ENCODE data around the gene PIH1D1. TPM values are rescaled to one million over a fixed set of nuclear protein-coding genes. Genes with fewer than 3 reads are reported as not detected.

The PIH1D1 gene
- total RNA-seq, 1 donor: 80.6 TPM

DNA sequence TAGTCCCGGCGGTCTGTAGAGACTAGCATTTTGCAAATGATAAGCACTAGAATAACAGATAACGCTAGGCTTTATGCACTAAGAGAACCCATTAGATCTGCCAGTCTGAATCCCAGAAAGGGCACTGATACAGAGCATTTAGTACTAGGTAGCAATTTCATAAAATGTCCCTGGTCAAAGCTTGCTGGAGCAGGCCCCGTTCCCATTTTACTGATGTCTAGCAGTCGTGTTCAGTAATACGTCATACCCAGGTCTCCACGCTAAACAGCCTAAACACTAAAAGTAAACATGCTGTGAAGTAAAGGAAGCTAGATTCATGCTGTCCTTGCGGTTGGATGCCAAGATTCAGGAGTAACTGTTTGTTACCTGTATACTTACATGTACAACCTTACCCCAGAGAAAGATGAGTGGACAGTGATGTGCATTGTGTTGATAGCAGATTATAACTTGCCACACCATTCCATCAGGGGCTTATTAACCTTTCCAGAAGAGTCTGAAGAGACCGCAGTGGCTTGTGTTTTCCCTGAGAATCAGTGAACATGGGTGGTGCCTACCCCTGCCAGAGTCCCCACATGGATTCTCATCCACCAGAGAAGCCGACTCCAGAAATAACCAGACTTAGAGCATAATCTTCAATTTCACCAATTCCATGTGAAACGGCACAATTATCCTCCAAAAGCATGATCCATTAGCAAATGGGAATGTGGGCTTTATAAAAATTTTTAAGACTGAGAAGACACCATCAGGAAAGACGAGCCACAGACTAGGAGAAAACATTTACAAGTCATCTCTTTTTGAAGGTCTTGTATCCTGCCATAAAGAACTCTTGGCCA lies 41.2 kb upstream of the PIH1D1 start:
- peak; percentile 42 for DNase-seq (ENCODE audit: low read depth)
- no peak overlapping the region for H3K4me3 ChIP-seq (ENCODE audit: low read depth, low read length)
- no peak for TF ChIP-seq CTCF (IDR thresholded peaks at IDR 0.05; ENCODE audit: insufficient read depth, low read length)

DNA sequence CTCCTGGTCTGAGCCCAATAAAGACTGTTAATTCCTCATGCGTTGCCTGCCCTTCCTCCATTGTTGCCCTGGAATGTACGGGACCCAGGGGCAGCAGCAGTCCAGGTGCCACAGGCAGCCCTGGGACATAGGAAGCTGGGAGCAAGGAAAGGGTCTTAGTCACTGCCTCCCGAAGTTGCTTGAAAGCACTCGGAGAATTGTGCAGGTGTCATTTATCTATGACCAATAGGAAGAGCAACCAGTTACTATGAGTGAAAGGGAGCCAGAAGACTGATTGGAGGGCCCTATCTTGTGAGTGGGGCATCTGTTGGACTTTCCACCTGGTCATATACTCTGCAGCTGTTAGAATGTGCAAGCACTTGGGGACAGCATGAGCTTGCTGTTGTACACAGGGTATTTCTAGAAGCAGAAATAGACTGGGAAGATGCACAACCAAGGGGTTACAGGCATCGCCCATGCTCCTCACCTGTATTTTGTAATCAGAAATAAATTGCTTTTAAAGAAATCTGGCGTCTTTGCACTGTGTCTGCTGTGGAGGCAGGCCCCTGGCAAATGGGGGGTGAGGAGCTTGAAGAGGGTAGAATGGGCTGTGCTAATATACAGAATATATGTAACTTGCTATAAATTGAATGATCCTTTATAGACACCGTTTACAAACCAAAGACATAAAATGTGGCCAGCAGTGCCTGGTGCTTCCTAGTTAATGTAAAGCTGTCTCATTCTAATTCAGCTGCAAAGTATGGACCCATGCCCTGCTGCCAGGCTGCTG lies 40.4 kb upstream of the PIH1D1 start:
- DNase-seq (ENCODE audit: low read depth): no peak
- no peak for TF ChIP-seq CTCF (IDR thresholded peaks at IDR 0.05; ENCODE audit: insufficient read depth, low read length)
- H3K4me3 ChIP-seq (ENCODE audit: low read depth, low read length): no peak overlapping the region

- DNase-seq (ENCODE audit: low read depth): no peak
- no peak for TF ChIP-seq CTCF (IDR thresholded peaks at IDR 0.05; ENCODE audit: insufficient read depth, low read length)
- H3K4me3 ChIP-seq (ENCODE audit: low read depth, low read length): no peak overlapping the region
These were observed 39.6 kb upstream of the PIH1D1 start for GRCh38 chr19:49491030-49491803.

DNA sequence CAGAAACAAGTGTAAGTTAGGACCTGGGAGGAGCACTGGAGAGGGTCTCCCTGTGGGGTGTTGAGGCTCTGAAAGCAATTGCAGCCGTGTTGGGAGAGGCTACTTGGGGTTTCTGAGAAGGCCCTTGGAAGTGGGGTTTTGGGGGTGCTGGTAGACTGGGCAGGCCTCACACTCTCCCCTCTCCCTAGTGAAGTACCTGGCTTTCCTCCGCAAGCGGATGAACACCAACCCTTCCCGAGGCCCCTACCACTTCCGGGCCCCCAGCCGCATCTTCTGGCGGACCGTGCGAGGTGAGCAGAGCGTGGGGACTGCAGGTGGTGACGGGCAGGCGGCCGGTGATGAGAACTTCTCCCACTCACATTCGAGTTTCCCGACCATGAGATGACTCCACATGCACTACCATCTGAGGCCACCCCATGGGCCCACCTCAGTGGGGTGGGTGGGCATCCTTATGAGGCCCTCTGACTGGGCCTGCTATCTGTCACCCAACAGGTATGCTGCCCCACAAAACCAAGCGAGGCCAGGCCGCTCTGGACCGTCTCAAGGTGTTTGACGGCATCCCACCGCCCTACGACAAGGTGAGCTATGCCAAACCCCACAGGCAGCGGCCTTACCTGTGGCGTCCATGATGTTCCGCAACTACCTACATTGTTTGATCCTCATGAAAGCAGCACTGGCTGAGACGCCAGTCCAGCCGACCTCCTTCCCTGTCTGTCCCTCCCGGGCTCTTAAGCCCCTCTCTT lies 38.8 kb upstream of the PIH1D1 start:
- H3K4me3 ChIP-seq (ENCODE audit: low read depth, low read length): peak overlapping the region; percentile 97
- TF ChIP-seq CTCF (IDR thresholded peaks at IDR 0.05; ENCODE audit: insufficient read depth, low read length): no peak
- DNase-seq (ENCODE audit: low read depth): no peak

- DNase-seq (ENCODE audit: low read depth): no peak
- TF ChIP-seq CTCF (IDR thresholded peaks at IDR 0.05; ENCODE audit: insufficient read depth, low read length): no peak
- peak overlapping the region; percentile 97 for H3K4me3 ChIP-seq (ENCODE audit: low read depth, low read length)
These were observed 38.1 kb upstream of the PIH1D1 start for GRCh38 chr19:49489601-49490167.
